B cell (primary cell): Measurements from ENCODE around the gene UGT2B10. TPM values are rescaled to one million over a fixed set of nuclear protein-coding genes. Genes with fewer than 3 reads are reported as not detected.
"Not testable (repeated sequence)": the region's sequence is repeated elsewhere in the genome, so short reads cannot be mapped to it uniquely, and the experiment has no call there.

Experiments
- ATAC-seq: fragments of 200-7000 bp; cut with Tn5 transposase; one replicate; pipeline ENCODE4 v1.10.0; 2021; ENCODE audit warnings: low read depth, mild to moderate bottlenecking, moderate number of reproducible peaks, moderate library complexity
- CTCF ChIA-PET: fragments of 350-600 bp; sonication (Branson Sonifier 250); formaldehyde crosslinking; loops from one replicate; lab custom pipeline; 2021; ENCODE audit warnings: antibody characterized with exemption, inconsistent platforms; lab: Charles Lee
- POLR2A ChIA-PET: fragments of 350-600 bp; sonication (Branson Sonifier 250); formaldehyde crosslinking; loops from one replicate; lab custom pipeline; 2021; ENCODE audit warnings: antibody characterized with exemption; lab: Charles Lee
- DNase-seq: peaks from one replicate; pipeline ENCODE4 v3.0.0; 2013
- H2AFZ ChIP-seq: 2 replicates; pipeline ENCODE4 v1.6.1; 2012; ENCODE audit warnings: mild to moderate bottlenecking, low read depth, low read length; ENCODE audit not compliant: insufficient read depth, poor library complexity, severe bottlenecking
- H3K27ac ChIP-seq, 2 donors: 1 replicate in 1 of 2; 2 replicates in 1 of 2; pipeline ENCODE4 v1.5.1; 2012 to 2013; ENCODE audit warnings: low read length in 2 of 2, mild to moderate bottlenecking in 2 of 2, moderate library complexity in 1 of 2
- H3K27me3 ChIP-seq, 4 experiments: fragments of 200-600 bp in 1 of 4; sonication (generic) in 1 of 4; replicated peaks in 1 of 4; 1 replicate in 2 of 4; 2 replicates in 2 of 4; pipeline versions ENCODE4 v1.6.1 to v1.7.0; 2013 to 2016; ENCODE audit warnings: low read length in 3 of 4, mild to moderate bottlenecking in 2 of 4, mixed read lengths in 1 of 4, moderate library complexity in 1 of 4; ENCODE audit not compliant: insufficient read depth in 4 of 4, control insufficient read depth in 3 of 4; ENCODE audit errors: control extremely low read depth in 1 of 4
- H3K36me3 ChIP-seq, 2 experiments: replicated peaks in 1 of 2; 1 replicate in 1 of 2; 2 replicates in 1 of 2; pipeline versions ENCODE4 v1.6.1 to v1.7.1; 2013; ENCODE audit warnings: low read length in 1 of 2; ENCODE audit not compliant: insufficient read depth in 2 of 2, control insufficient read depth in 1 of 2; ENCODE audit errors: control extremely low read depth in 1 of 2, extremely low read depth in 1 of 2
- H3K4me1 ChIP-seq, 2 donors: fragments of 200-600 bp in 1 of 2; sonication (generic) in 1 of 2; 1 replicate in 1 of 2; 2 replicates in 1 of 2; pipeline versions ENCODE4 v1.5.1 to v1.6.1; 2013 to 2017; ENCODE audit warnings: low read length in 2 of 2; ENCODE audit not compliant: control insufficient read depth in 2 of 2, insufficient read depth in 2 of 2
- H3K4me2 ChIP-seq: replicated peaks from 2 replicates; pipeline ENCODE3; 2012; ENCODE audit warnings: mild to moderate bottlenecking, low read depth, low read length; ENCODE audit not compliant: poor library complexity, severe bottlenecking
- H3K4me3 ChIP-seq, 5 experiments: fragments of 200-600 bp in 1 of 5; sonication (generic) in 1 of 5; 1 replicate in 3 of 5; 2 replicates in 2 of 5; pipeline versions ENCODE4 v1.5.1 to v1.7.0; 2011 to 2016; ENCODE audit warnings: low read length in 4 of 5, mild to moderate bottlenecking in 4 of 5, low read depth in 2 of 5, control low read depth in 1 of 5, moderate library complexity in 1 of 5; ENCODE audit not compliant: insufficient read depth in 1 of 5; ENCODE audit errors: control extremely low read depth in 1 of 5, extremely low read depth in 1 of 5
- H3K79me2 ChIP-seq: fragments of 200-600 bp; sonication (generic); one replicate; pipeline ENCODE4 v1.6.0; 2016; ENCODE audit warnings: low read length; ENCODE audit not compliant: control insufficient read depth, insufficient read depth
- H3K9ac ChIP-seq: fragments of 200-600 bp; sonication (generic); 2 replicates; pipeline ENCODE4 v1.6.1; 2017; ENCODE audit warnings: mild to moderate bottlenecking, low read length, moderate library complexity
- H3K9me3 ChIP-seq, 3 donors: one replicate each; pipeline versions ENCODE4 v1.6.1 to v1.7.1; 2013; ENCODE audit warnings: low read length in 2 of 3; ENCODE audit not compliant: control insufficient read depth in 2 of 3, insufficient read depth in 1 of 3; ENCODE audit errors: control extremely low read depth in 1 of 3
- H4K20me1 ChIP-seq: 2 replicates; pipeline ENCODE4 v1.6.0; 2012; ENCODE audit warnings: mild to moderate bottlenecking, low read length; ENCODE audit not compliant: insufficient read depth, control insufficient read depth, poor library complexity, severe bottlenecking
- H3K27ac Mint-ChIP-seq: one replicate; pipeline ENCODE4 v1.8.0; 2021; ENCODE audit warnings: mixed read lengths
- H3K27me3 Mint-ChIP-seq: one replicate; pipeline ENCODE4 v1.8.0; 2021; ENCODE audit warnings: mixed read lengths
- H3K4me1 Mint-ChIP-seq: one replicate; pipeline ENCODE4 v1.8.0; 2021; ENCODE audit warnings: mixed read lengths
- H3K4me3 Mint-ChIP-seq: one replicate; pipeline ENCODE4 v1.8.0; 2021; ENCODE audit warnings: mixed read lengths
- H3K9me3 Mint-ChIP-seq: one replicate; pipeline ENCODE4 v1.8.0; 2022; ENCODE audit warnings: mixed read lengths; ENCODE audit not compliant: insufficient read depth
- EZH2 ChIP-seq: IDR thresholded peaks from 2 replicates; pipeline ENCODE4 v1.6.1; 2012; ENCODE audit warnings: borderline replicate concordance, low read depth, mild to moderate bottlenecking, moderate library complexity, low read length; ENCODE audit not compliant: insufficient read depth, poor library complexity, severe bottlenecking
- WGBS: methylation state at CpG from one replicate; pipeline ENCODE4 v1.1.5; 2013; ENCODE audit warnings: missing lambda C conversion rate; ENCODE audit not compliant: insufficient coverage; 5-methylcytosine and 5-hydroxymethylcytosine counted together
- intact Hi-C: fragments of 100-400 bp; cut with micrococcal nuclease; formaldehyde crosslinking; loops from one replicate; pipeline ENCODE4 v1.10.0; 2022
- polyA plus RNA-seq: library from polyadenylated mRNA; depleted of rRNA; stranded (reverse); fragments of >200 nt; gene quantifications from 2 replicates; pipeline ENCODE4 v1.2.3, GENCODE V29; 2012
- total RNA-seq, 2 donors: library from RNA; stranded (reverse); fragments of 120-200 nt in 1 of 2; gene quantifications; 1 replicate in 1 of 2; 2 replicates in 1 of 2; pipeline versions ENCODE4 v1.2.3 to v1.2.4, GENCODE V29; 2013 to 2022
- TF ChIP-seq, protein P1 (sequence below): fragments of 200-600 bp; IDR thresholded peaks from one replicate; pipeline ENCODE4 v1.8.0; 2022; ENCODE audit warnings: antibody characterized with exemption, mild to moderate bottlenecking

The UGT2B10 gene
- total and polyA plus RNA-seq, 2 donors (not counting 1 experiment from before 2014, with no cell fraction given): not detected

DNA sequence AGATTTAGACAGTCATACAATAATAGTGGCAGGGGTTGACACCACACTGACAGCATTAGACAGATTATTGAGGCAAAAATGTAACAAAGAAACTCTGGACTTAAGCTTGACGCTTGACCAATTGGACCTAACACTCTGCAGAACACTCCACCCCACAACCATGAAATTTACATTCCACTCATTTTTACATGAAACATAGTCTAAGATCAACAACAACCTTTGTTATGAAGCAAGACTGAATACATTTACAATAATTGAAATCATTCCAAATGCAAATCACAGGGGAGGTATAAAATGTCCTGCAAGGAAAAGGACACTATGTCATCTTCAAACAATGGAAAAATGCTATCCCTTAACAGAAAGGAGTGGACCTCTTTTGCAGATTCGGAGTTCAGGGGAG, 4.9 kb upstream of the UGT2B10 start:
- TF ChIP-seq, protein P1, sequence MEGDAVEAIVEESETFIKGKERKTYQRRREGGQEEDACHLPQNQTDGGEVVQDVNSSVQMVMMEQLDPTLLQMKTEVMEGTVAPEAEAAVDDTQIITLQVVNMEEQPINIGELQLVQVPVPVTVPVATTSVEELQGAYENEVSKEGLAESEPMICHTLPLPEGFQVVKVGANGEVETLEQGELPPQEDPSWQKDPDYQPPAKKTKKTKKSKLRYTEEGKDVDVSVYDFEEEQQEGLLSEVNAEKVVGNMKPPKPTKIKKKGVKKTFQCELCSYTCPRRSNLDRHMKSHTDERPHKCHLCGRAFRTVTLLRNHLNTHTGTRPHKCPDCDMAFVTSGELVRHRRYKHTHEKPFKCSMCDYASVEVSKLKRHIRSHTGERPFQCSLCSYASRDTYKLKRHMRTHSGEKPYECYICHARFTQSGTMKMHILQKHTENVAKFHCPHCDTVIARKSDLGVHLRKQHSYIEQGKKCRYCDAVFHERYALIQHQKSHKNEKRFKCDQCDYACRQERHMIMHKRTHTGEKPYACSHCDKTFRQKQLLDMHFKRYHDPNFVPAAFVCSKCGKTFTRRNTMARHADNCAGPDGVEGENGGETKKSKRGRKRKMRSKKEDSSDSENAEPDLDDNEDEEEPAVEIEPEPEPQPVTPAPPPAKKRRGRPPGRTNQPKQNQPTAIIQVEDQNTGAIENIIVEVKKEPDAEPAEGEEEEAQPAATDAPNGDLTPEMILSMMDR: no peak
- no peak for TF ChIP-seq EZH2
- Mint-ChIP-seq H3K27me3 (no peaks in the 10 kb centered on the region), H3K4me3 (no peak overlapping the region), H3K27ac (no peak overlapping the region), H3K9me3 (peaks cover 4% of the 10 kb centered on the region), H3K4me1 (no peaks in the 10 kb centered on the region)
- no peaks in the 10 kb centered on the region for H3K36me3 ChIP-seq
- H2AFZ ChIP-seq: no peak overlapping the region
- POLR2A ChIA-PET: no interaction called here
- no peak overlapping the region for H3K4me2 ChIP-seq
- intact Hi-C loops: no loop called here
- H4K20me1 ChIP-seq: no peaks in the 10 kb centered on the region
- no peak overlapping the region for H3K4me3 ChIP-seq
- no peaks in the 10 kb centered on the region for H3K79me2 ChIP-seq
- ATAC-seq (no peak), DNase-seq (no peak)
- H3K27me3 ChIP-seq: no peaks in the 10 kb centered on the region
- peaks cover 0 to 7% (median 0%) of the 10 kb centered on the region in 3 donors for H3K9me3 ChIP-seq
- no peak overlapping the region for H3K9ac ChIP-seq
- WGBS: no CpG with 5 or more reads among the region's 2 CpGs
- H3K4me1 ChIP-seq: no peaks in the 10 kb centered on the region
- CTCF ChIA-PET: no interaction called here
- no peak overlapping the region for H3K27ac ChIP-seq

DNA sequence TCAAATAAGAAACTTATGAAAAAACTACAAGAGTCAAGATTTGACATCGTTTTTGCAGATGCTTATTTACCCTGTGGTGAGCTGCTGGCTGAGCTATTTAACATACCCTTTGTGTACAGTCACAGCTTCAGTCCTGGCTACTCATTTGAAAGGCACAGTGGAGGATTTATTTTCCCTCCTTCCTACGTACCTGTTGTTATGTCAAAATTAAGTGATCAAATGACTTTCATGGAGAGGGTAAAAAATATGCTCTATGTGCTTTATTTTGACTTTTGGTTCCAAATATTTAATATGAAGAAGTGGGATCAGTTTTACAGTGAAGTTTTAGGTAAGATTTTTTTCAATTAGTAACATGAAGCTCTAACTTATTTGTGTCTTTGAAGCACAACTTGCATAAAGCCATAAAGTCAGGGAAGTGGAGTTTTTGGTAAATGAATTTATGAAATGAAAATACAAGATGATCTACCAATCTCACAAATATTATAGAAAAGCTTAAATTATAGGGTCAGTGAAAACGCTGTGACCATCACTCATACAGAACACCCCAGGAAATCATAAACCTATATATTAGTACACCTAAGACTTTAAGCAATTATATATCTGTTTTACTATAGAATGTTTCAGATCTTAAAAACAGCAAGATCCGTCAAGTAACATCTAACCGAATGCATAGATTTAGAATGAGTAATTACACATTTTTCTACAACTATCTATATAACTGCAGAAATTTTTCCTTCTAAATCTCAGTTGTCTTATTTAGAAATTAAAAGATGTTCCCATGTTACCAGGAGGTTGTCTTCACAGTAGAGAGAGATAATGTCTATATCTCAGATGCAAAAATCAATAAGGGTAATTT, 844 bp downstream of the UGT2B10 start:
- H2AFZ ChIP-seq, H3K27ac Mint-ChIP-seq, H3K4me3 ChIP-seq, H3K79me2 ChIP-seq, H3K27me3 ChIP-seq, H3K4me1 ChIP-seq, intact Hi-C loops, H4K20me1 ChIP-seq, H3K4me1 Mint-ChIP-seq, H3K27me3 Mint-ChIP-seq, H3K9me3 ChIP-seq, H3K4me3 Mint-ChIP-seq, H3K9me3 Mint-ChIP-seq, CTCF ChIA-PET, POLR2A ChIA-PET, DNase-seq, H3K4me2 ChIP-seq, H3K36me3 ChIP-seq, H3K9ac ChIP-seq, H3K27ac ChIP-seq, ATAC-seq: not testable (repeated sequence)
- 40% methylated on average over 1 of the region's 5 CpGs for WGBS
